Mesenchymal stem cell (in vitro differentiated cells and primary cell): ENCODE results near the gene P2RY11.

Experiments
- DNase-seq: peaks from one replicate; pipeline ENCODE4 v3.0.0-alpha.2; 2013
- H2AFZ ChIP-seq: one replicate; pipeline ENCODE4 v1.6.1; 2013; ENCODE audit warnings: low read depth, mild to moderate bottlenecking, control low read depth, inconsistent platforms, low read length, moderate library complexity
- H2AK5ac ChIP-seq: 2 replicates; pipeline ENCODE4 v1.6.1; 2013; ENCODE audit warnings: low read length, moderate library complexity, mild to moderate bottlenecking, inconsistent platforms; ENCODE audit not compliant: severe bottlenecking
- H2BK120ac ChIP-seq: one replicate; pipeline ENCODE4 v1.6.1; 2013; ENCODE audit warnings: low read depth, mild to moderate bottlenecking, inconsistent platforms, low read length, moderate library complexity
- H2BK12ac ChIP-seq, 2 experiments: one replicate each; pipeline ENCODE4 v1.6.1; 2013; ENCODE audit warnings: inconsistent platforms in 2 of 2, low read length in 2 of 2, mild to moderate bottlenecking in 2 of 2, moderate library complexity in 2 of 2, control low read depth in 1 of 2
- H2BK15ac ChIP-seq: one replicate; pipeline ENCODE4 v1.6.1; 2013; ENCODE audit warnings: mild to moderate bottlenecking, low read depth, inconsistent platforms; ENCODE audit not compliant: poor library complexity, severe bottlenecking
- H2BK5ac ChIP-seq: 2 replicates; pipeline ENCODE4 v1.6.1; 2013; ENCODE audit warnings: low read depth, mild to moderate bottlenecking, low read length, control low read depth, inconsistent platforms; ENCODE audit not compliant: poor library complexity, severe bottlenecking
- H3K14ac ChIP-seq, 2 experiments: one replicate each; pipeline ENCODE4 v1.6.1; 2013; ENCODE audit warnings: inconsistent platforms in 2 of 2, low read length in 2 of 2, control low read depth in 1 of 2, mild to moderate bottlenecking in 1 of 2, moderate library complexity in 1 of 2
- H3K18ac ChIP-seq, 2 experiments: one replicate each; pipeline ENCODE4 v1.6.1; 2013; ENCODE audit warnings: inconsistent platforms in 2 of 2, low read length in 2 of 2, control low read depth in 1 of 2, low read depth in 1 of 2, mild to moderate bottlenecking in 1 of 2
- H3K23ac ChIP-seq, 2 experiments: one replicate each; pipeline ENCODE4 v1.6.1; 2013; ENCODE audit warnings: inconsistent platforms in 2 of 2, low read length in 2 of 2, mild to moderate bottlenecking in 2 of 2, moderate library complexity in 2 of 2, control low read depth in 1 of 2
- H3K27ac ChIP-seq: 2 replicates; pipeline ENCODE4 v1.5.1; 2013; ENCODE audit warnings: mild to moderate bottlenecking, moderate library complexity, low read length, control low read depth, inconsistent platforms; ENCODE audit not compliant: poor library complexity, severe bottlenecking
- H3K27me3 ChIP-seq, 2 experiments: 2 replicates each; pipeline versions ENCODE4 v1.6.1 to v1.7.0; 2013; ENCODE audit warnings: low read length in 2 of 2, mild to moderate bottlenecking in 2 of 2, moderate library complexity in 2 of 2, control low read depth in 1 of 2, inconsistent platforms in 1 of 2; ENCODE audit not compliant: control insufficient read depth in 1 of 2, insufficient read depth in 1 of 2
- H3K36me3 ChIP-seq, 2 experiments: 2 replicates each; pipeline versions ENCODE4 v1.6.1 to v1.7.0; 2013; ENCODE audit warnings: low read length in 2 of 2, control low read depth in 1 of 2, inconsistent platforms in 1 of 2, low read depth in 1 of 2, mild to moderate bottlenecking in 1 of 2; ENCODE audit not compliant: insufficient read depth in 2 of 2, control insufficient read depth in 1 of 2
- H3K4ac ChIP-seq, 2 experiments: one replicate each; pipeline ENCODE4 v1.6.1; 2013; ENCODE audit warnings: inconsistent platforms in 2 of 2, low read length in 2 of 2, mild to moderate bottlenecking in 2 of 2, moderate library complexity in 2 of 2, control low read depth in 1 of 2, low read depth in 1 of 2
- H3K4me1 ChIP-seq: 2 replicates; pipeline ENCODE4 v1.6.1; 2013; ENCODE audit warnings: low read depth, low read length, control low read depth; ENCODE audit not compliant: control insufficient read depth, insufficient read depth
- H3K4me2 ChIP-seq: 2 replicates; pipeline ENCODE4 v1.6.1; 2013; ENCODE audit warnings: low read length, mild to moderate bottlenecking, inconsistent platforms; ENCODE audit not compliant: poor library complexity, severe bottlenecking
- H3K4me3 ChIP-seq, 2 experiments: 2 replicates each; pipeline versions ENCODE4 v1.5.1 to v1.7.0; 2013; ENCODE audit warnings: low read length in 2 of 2, mild to moderate bottlenecking in 2 of 2, control low read depth in 1 of 2, low read depth in 1 of 2; ENCODE audit not compliant: insufficient read depth in 1 of 2
- H3K79me1 ChIP-seq: replicated peaks from 2 replicates; pipeline ENCODE4 v1.6.1; 2013; ENCODE audit warnings: mild to moderate bottlenecking, control low read depth, low read length, inconsistent platforms; ENCODE audit not compliant: poor library complexity, severe bottlenecking
- H3K9ac ChIP-seq: 2 replicates; pipeline ENCODE4 v1.7.0; 2013; ENCODE audit warnings: mild to moderate bottlenecking, low read length, moderate library complexity
- H3K9me3 ChIP-seq: 2 replicates; pipeline ENCODE4 v1.7.0; 2013; ENCODE audit warnings: mild to moderate bottlenecking, low read length; ENCODE audit not compliant: control insufficient read depth
- H4K8ac ChIP-seq: one replicate; pipeline ENCODE4 v1.6.1; 2013; ENCODE audit warnings: inconsistent platforms, mild to moderate bottlenecking, low read length, moderate library complexity
- H4K91ac ChIP-seq: one replicate; pipeline ENCODE4 v1.6.1; 2013; ENCODE audit warnings: mild to moderate bottlenecking, low read length, inconsistent platforms
- WGBS: methylation state at CpG from one replicate; pipeline ENCODE4 v1.1.7; 2013; ENCODE audit warnings: mixed read lengths; 5-methylcytosine and 5-hydroxymethylcytosine counted together

P2RY11 gene

DNA sequence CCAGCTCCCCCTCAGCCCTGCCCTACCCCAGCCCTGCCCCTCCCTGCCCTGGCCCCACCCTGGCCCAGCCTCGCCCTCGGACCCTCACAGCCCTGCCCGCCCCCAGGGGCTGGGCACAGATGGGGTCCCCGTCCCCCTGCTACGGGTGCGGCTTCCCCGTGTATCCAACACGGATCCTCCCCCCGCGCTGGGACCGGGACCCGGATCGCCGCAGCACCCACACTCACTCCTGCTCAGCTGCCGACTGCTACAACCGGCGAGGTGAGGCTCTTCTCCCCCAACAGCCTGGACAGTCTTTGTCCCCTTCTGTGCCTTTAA lies 20.2 kb upstream of the P2RY11 start:
- Histone ChIP-seq H3K14ac (no peak overlapping the region), H2BK12ac (no peak overlapping the region), H3K27me3 (no peaks in the 10 kb centered on the region), H3K36me3 (peaks cover 44 to 49% of the 10 kb centered on the region in 2 experiments), H2AK5ac (no peak overlapping the region), H3K4me3 (no peak overlapping the region), H3K9me3 (no peaks in the 10 kb centered on the region), H3K9ac (no peak overlapping the region), H2BK120ac (no peak overlapping the region), H3K27ac (no peak overlapping the region), H3K23ac (no peak overlapping the region), H3K4me2 (no peak overlapping the region), H4K91ac (no peak overlapping the region), H3K79me1 (peaks cover 2% of the 10 kb centered on the region), H4K8ac (no peak overlapping the region), H2AFZ (no peak overlapping the region), H3K4me1 (peaks cover 10% of the 10 kb centered on the region), H3K4ac (no peak overlapping the region), H2BK5ac (no peak overlapping the region), H2BK15ac (no peak overlapping the region), H3K18ac (no peak overlapping the region)
- whole genome bisulfite sequencing = 94% methylated on average over 17 of the region's 17 CpGs
- no peak for DNase-seq

DNA sequence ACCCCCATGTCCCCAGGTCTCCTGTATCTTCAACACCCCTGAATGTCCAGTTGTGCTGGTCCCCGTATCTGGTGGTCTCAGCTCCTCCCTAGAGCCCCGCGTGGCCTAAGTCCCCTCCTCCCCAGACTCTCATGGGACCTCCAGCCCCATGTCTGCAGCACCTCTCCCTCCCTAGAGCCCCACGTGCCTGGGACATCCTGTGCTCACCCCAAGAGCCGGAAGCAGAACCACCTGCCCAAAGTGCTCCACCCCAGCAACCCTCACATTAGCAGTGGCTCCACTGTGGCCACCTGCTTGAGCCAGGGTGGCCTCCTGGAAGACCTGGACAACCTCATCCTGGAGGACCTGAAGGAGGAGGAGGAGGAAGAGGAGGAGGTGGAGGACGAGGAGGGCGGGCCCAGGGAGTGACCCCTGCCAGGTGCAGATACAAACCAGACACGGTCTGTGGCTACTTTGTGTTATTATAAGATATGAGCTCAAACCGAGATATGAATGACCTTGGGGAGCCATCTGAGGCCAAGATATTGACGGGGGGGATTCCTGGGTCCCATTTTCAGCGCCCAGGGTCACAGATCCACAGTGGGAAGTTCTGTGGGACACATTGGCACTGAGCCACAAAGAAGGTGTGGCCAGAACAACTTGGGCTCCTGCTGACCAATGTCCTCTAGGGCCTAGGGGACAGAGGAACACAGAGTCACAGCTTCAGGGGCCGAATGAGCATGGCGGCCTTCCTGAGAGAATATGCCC lies 19.4 kb upstream of the P2RY11 start:
- Histone ChIP-seq H2AK5ac (no peak overlapping the region), H3K23ac (no peak overlapping the region), H3K4me1 (peaks cover 10% of the 10 kb centered on the region), H3K14ac (no peak overlapping the region), H2BK15ac (no peak overlapping the region), H3K27ac (no peak overlapping the region), H3K4me3 (no peak overlapping the region), H3K9ac (no peak overlapping the region), H3K27me3 (no peaks in the 10 kb centered on the region), H2AFZ (no peak overlapping the region), H4K91ac (no peak overlapping the region), H2BK5ac (no peak overlapping the region), H3K79me1 (no peaks in the 10 kb centered on the region), H3K9me3 (no peaks in the 10 kb centered on the region), H3K4ac (no peak overlapping the region), H2BK120ac (no peak overlapping the region), H2BK12ac (no peak overlapping the region), H3K18ac (no peak overlapping the region), H3K36me3 (peaks cover 44 to 49% of the 10 kb centered on the region in 2 experiments), H4K8ac (no peak overlapping the region), H3K4me2 (no peak overlapping the region)
- no peak for DNase-seq
- 95% methylated on average over 13 of the region's 13 CpGs for WGBS

DNA sequence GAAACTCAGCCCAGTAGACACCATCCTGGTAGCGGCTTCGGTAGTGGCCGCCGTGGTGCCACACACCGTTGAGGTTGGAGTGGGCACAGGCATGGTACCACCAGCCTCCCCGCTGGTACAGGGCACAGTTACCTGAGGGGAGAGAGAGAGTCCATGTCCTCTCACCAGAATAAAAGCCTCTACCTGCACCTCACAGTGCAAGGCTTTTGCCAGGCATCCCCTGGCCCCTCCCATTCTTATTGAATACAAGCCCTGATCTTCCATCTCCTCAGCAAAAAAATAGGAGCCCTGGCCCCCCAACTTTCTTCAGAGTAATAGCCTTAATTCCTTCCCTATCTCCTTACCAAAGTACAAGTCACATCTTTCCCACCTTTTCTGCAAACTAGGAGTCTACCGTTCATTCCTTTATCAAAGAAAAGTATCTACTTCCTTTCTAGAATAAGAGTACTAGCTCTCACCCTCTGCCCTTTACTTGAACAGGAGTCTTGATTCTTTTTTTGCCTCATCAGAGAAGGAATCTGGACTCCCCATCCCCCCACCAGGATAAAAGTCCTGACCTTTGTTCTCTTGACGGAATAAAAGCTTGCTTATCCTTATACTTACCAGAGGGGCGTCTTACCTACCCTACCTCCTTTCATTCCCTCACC lies 18.7 kb upstream of the P2RY11 start:
- no peak overlapping the region for H2BK5ac ChIP-seq
- H3K4ac ChIP-seq = no peak overlapping the region
- H4K91ac ChIP-seq = no peak overlapping the region
- no peak overlapping the region for H3K23ac ChIP-seq
- no peak overlapping the region for H2BK12ac ChIP-seq
- H3K4me3 ChIP-seq = no peak overlapping the region
- no peak overlapping the region for H3K27ac ChIP-seq
- 89% methylated on average over 9 of the region's 9 CpGs for WGBS
- H3K36me3 ChIP-seq = peaks cover 44 to 49% of the 10 kb centered on the region in 2 experiments
- no peaks in the 10 kb centered on the region for H3K27me3 ChIP-seq
- no peaks in the 10 kb centered on the region for H3K79me1 ChIP-seq
- no peaks in the 10 kb centered on the region for H3K9me3 ChIP-seq
- H2AFZ ChIP-seq = no peak overlapping the region
- H3K4me2 ChIP-seq = no peak overlapping the region
- H3K9ac ChIP-seq = no peak overlapping the region
- H2AK5ac ChIP-seq = no peak overlapping the region
- no peak overlapping the region for H3K14ac ChIP-seq
- no peak overlapping the region for H2BK15ac ChIP-seq
- no peak for DNase-seq
- H3K18ac ChIP-seq = no peak overlapping the region
- H4K8ac ChIP-seq = no peak overlapping the region
- H3K4me1 ChIP-seq = peaks cover 9% of the 10 kb centered on the region
- H2BK120ac ChIP-seq = no peak overlapping the region

DNA sequence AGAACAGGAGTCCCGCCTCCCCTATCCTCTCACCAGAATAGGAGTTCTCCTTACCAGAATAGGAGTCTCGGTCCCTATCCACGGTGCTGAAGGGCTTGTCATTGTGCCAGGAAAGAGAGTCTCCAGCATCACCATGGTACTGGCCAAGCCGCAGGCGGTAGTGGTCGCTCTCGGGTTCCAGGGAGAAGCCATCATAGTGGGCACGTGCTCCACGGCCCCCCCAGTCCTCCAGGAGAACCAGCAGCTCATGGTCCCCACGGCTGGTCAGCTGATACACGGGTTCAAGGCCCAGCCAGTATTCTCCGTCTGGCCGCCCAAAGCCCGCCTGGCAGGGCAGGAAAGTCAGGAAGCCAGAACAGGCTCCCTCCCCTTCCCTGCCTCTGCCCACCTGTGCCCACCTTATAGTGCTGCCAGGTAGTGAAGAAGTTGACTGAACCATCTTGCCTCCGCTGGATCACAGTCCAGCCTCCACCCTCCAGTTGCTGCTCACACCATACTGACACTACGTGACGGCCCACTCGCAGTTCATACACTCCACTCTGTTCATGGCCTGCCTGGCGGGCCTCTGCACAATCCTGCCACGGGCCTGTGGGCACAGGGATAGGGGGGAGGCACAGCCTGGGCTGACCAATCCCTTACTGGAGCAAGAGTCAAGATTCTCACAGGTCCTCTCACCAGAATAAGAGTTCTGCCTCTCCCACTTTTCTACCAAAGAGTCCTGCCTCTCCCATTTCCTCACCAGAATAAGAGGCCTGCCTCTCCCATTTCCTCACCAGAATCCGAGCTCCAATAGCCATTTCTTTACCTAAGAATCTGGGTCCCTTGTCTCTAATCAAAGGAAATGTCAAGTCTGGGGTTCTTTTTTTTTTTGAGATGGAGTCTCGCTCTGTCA lies 18.0 kb upstream of the P2RY11 start:
- H3K4me2 ChIP-seq = no peak overlapping the region
- no peak overlapping the region for H3K14ac ChIP-seq
- H2AFZ ChIP-seq = no peak overlapping the region
- no peak overlapping the region for H2AK5ac ChIP-seq
- H3K27ac ChIP-seq = no peak overlapping the region
- no peaks in the 10 kb centered on the region for H3K79me1 ChIP-seq
- H3K9me3 ChIP-seq = no peaks in the 10 kb centered on the region
- peaks cover 9% of the 10 kb centered on the region for H3K4me1 ChIP-seq
- H2BK15ac ChIP-seq = no peak overlapping the region
- no peak overlapping the region for H2BK120ac ChIP-seq
- peaks cover 44 to 49% of the 10 kb centered on the region in 2 experiments for H3K36me3 ChIP-seq
- H4K8ac ChIP-seq = no peak overlapping the region
- no peak for DNase-seq
- WGBS = 93% methylated on average over 22 of the region's 22 CpGs
- H2BK12ac ChIP-seq = no peak overlapping the region
- H3K4ac ChIP-seq = no peak overlapping the region
- H3K23ac ChIP-seq = no peak overlapping the region
- no peaks in the 10 kb centered on the region for H3K27me3 ChIP-seq
- no peak overlapping the region for H4K91ac ChIP-seq
- no peak overlapping the region for H3K4me3 ChIP-seq
- H2BK5ac ChIP-seq = no peak overlapping the region
- no peak overlapping the region for H3K9ac ChIP-seq
- no peak overlapping the region for H3K18ac ChIP-seq
